Stimulated activated naive CD8-positive, alpha-beta T cell treated with anti-CD3 and anti-CD28 coated beads, Interleukin-15, Interleukin-2, amounts not matched to agents 100 U/mL and 50 U/mL, for 24 hours (primary cell): ENCODE data around the gene FES.
"Not testable (repeated sequence)": the region's sequence is repeated elsewhere in the genome, so short reads cannot be mapped to it uniquely, and the experiment has no call there.

Source experiments
- ATAC-seq: fragments of 150-1000 bp; cut with Tn5 transposase; one replicate; pipeline ENCODE4 v1.10.0; 2021
- DNase-seq: peaks from one replicate; pipeline ENCODE4 v3.0.0; 2021

The FES gene

GRCh38 chr15:90883976-90884718, at the start of gene FES:
Gene FES, plus strand, starts transcription at chr15:90884504. Its CDS starts 542 bp downstream, at chr15:90885046.
- ATAC-seq (peak; percentile 4), DNase-seq (no peak)

GRCh38 chr15:90834626-90835025, 49.7 kb upstream of the FES start:
- DNase-seq (no peak), ATAC-seq (no peak)

- DNase-seq (no peak), ATAC-seq (no peak)
These were observed 47.9 kb upstream of the FES start for GRCh38 chr15:90836296-90836871.

GRCh38 chr15:90837094-90837493, 47.2 kb upstream of the FES start:
- ATAC-seq = peak; percentile 63
- DNase-seq = peak; percentile 67

- peak; percentile 85 for ATAC-seq
- peak; percentile 92 for DNase-seq
These were observed 46.2 kb upstream of the FES start for GRCh38 chr15:90838139-90838538.

GRCh38 chr15:90838544-90838943, 45.8 kb upstream of the FES start:
- peak; percentile 0 for ATAC-seq
- peak; percentile 40 for DNase-seq

- ATAC-seq (no peak), DNase-seq (peak; percentile 55)
These were observed 44.9 kb upstream of the FES start for GRCh38 chr15:90839187-90840071.

GRCh38 chr15:90840157-90840855, 44.0 kb upstream of the FES start:
- ATAC-seq (no peak), DNase-seq (no peak)

- ATAC-seq (no peak), DNase-seq (no peak)
These were observed 43.4 kb upstream of the FES start for GRCh38 chr15:90840954-90841353.

- ATAC-seq (no peak), DNase-seq (no peak)
These were observed 39.6 kb upstream of the FES start for GRCh38 chr15:90844696-90845095.

- peak; percentile 93 for ATAC-seq
- DNase-seq = peak; percentile 69
These were observed 38.9 kb upstream of the FES start for GRCh38 chr15:90845201-90845949.

- not testable (repeated sequence) for DNase-seq, ATAC-seq
These were observed 34.9 kb upstream of the FES start for GRCh38 chr15:90849424-90849823.

GRCh38 chr15:90851114-90851513, 33.2 kb upstream of the FES start:
- no peak for ATAC-seq
- peak; percentile 59 for DNase-seq

- DNase-seq (no peak), ATAC-seq (no peak)
These were observed 32.4 kb upstream of the FES start for GRCh38 chr15:90851940-90852339.

- no peak for DNase-seq
- no peak for ATAC-seq
These were observed 29.2 kb upstream of the FES start for GRCh38 chr15:90855139-90855538.

- ATAC-seq = no peak
- no peak for DNase-seq
These were observed 27.0 kb upstream of the FES start for GRCh38 chr15:90857337-90857736.

GRCh38 chr15:90857883-90858443, 26.3 kb upstream of the FES start:
- DNase-seq (no peak), ATAC-seq (no peak)

GRCh38 chr15:90859234-90860131, 24.8 kb upstream of the FES start:
- DNase-seq = no peak
- ATAC-seq = no peak

- DNase-seq = no peak
- no peak for ATAC-seq
These were observed 23.9 kb upstream of the FES start for GRCh38 chr15:90860450-90860849.
